ENCODE results near the gene COL15A1.

- no peak for TF ChIP-seq CTCF (optimal IDR thresholded peaks at IDR 0.05 in 1 of 3, IDR thresholded peaks at IDR 0.05 in 1 of 3, conservative IDR thresholded peaks at IDR 0.05 in 1 of 3; ENCODE audit: extremely low read depth in 1 of 3, insufficient read depth in 2 of 3, low read length in 3 of 3)
- TF ChIP-seq EZH2 (IDR thresholded peaks at IDR 0.05; ENCODE audit: low read length), result no peak
Measured at GRCh38 chr9:98992107-98992884, 48.6 kb downstream of the COL15A1 start.
